Erythroblast (primary cell): Measurements from ENCODE around the gene ALDH3B1.

Experiments
- GATA1 ChIP-seq: IDR thresholded peaks from 2 replicates; pipeline ENCODE4 v1.6.1; 2011; ENCODE audit warnings: low read depth, mild to moderate bottlenecking, control low read depth, low read length, moderate library complexity
- POLR2A ChIP-seq: IDR thresholded peaks from 2 replicates; pipeline ENCODE4 v1.6.1; 2011; ENCODE audit warnings: mild to moderate bottlenecking, low read length

DNA sequence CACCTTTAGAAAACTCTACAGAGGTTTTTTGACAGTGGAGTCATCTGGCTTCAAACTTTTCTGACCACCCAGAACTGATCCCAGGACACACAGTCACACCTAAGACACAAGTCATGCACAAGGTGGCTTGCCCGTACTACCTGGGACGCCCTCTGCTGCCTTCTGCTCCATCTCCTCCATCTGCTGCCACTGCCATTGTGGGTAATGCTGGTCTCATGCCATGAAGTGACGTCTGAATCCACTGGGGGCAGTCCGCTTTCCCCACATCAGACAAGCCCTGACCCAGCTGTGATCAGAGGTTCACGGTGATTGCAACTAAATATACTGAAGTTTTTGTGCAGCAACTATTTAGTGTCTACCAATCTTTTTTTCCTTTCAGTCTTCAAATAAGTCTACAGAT lies 14.9 kb downstream of the ALDH3B1 start:
- TF ChIP-seq POLR2A (no peak), GATA1 (no peak)
